ENCODE results near the gene KCNMA1.

GRCh38 chr10:77396290-77396689 lies 241.3 kb downstream of the KCNMA1 start:
- TF ChIP-seq RAD21 (IDR thresholded peaks at IDR 0.05; ENCODE audit: low read depth): no peak
- TF ChIP-seq, protein P1, sequence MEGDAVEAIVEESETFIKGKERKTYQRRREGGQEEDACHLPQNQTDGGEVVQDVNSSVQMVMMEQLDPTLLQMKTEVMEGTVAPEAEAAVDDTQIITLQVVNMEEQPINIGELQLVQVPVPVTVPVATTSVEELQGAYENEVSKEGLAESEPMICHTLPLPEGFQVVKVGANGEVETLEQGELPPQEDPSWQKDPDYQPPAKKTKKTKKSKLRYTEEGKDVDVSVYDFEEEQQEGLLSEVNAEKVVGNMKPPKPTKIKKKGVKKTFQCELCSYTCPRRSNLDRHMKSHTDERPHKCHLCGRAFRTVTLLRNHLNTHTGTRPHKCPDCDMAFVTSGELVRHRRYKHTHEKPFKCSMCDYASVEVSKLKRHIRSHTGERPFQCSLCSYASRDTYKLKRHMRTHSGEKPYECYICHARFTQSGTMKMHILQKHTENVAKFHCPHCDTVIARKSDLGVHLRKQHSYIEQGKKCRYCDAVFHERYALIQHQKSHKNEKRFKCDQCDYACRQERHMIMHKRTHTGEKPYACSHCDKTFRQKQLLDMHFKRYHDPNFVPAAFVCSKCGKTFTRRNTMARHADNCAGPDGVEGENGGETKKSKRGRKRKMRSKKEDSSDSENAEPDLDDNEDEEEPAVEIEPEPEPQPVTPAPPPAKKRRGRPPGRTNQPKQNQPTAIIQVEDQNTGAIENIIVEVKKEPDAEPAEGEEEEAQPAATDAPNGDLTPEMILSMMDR (IDR thresholded peaks at IDR 0.05 in 2 of 3, conservative IDR thresholded peaks at IDR 0.05 in 1 of 3; ENCODE audit: borderline replicate concordance in 1 of 3, insufficient read depth in 1 of 3, low read depth in 2 of 3, low read length in 2 of 3): no peak
- no peak for TF ChIP-seq POLR2A (IDR thresholded peaks at IDR 0.05; ENCODE audit: borderline replicate concordance, extremely low read depth, insufficient read depth, insufficient read length)
- no peak for TF ChIP-seq JUND (IDR thresholded peaks at IDR 0.05)
- no peak for TF ChIP-seq SP1 (IDR thresholded peaks at IDR 0.05; ENCODE audit: low read depth)
- TF ChIP-seq, protein P2, sequence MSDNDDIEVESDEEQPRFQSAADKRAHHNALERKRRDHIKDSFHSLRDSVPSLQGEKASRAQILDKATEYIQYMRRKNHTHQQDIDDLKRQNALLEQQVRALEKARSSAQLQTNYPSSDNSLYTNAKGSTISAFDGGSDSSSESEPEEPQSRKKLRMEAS (IDR thresholded peaks at IDR 0.05): no peak
- TF ChIP-seq EZH2 (IDR thresholded peaks at IDR 0.05): no peak
- no peak for TF ChIP-seq EGR1 (IDR thresholded peaks at IDR 0.05; ENCODE audit: low read depth)

Measured in HCT116 (cell line).